H1 (cell line): ENCODE data around the gene MAVS. TPM values are rescaled to one million over a fixed set of nuclear protein-coding genes. Genes with fewer than 3 reads are reported as not detected.

Experiments used
- CTCF ChIA-PET: fragments of 300-600 bp; sonication (Branson Sonifier 250); formaldehyde crosslinking; loops from one replicate; lab custom pipeline; 2021; ENCODE audit not compliant: partially characterized antibody; lab: Charles Lee
- POLR2A ChIA-PET: fragments of 300-600 bp; sonication (Branson Sonifier 250); formaldehyde crosslinking; loops from one replicate; lab custom pipeline; 2021; ENCODE audit warnings: inconsistent platforms; ENCODE audit not compliant: partially characterized antibody; lab: Charles Lee
- DNase-seq, 2 experiments: peaks; one replicate each; pipeline versions ENCODE4 v3.0.0 to v3.0.0-alpha.2; 2010 to 2022; ENCODE audit warnings: low spot score in 2 of 2, low read depth in 1 of 2, mixed read lengths in 1 of 2
- FAIRE-seq: peaks from 2 replicates; lab custom pipeline; 2011; peaks lifted over from hg19 to GRCh38; lab: Jason Lieb, UNC
- H2AFZ ChIP-seq: 2 replicates; pipeline ENCODE4 v1.8.1; 2012; ENCODE audit warnings: low read length, inconsistent platforms
- H2AK5ac ChIP-seq: 2 replicates; pipeline ENCODE4 v1.6.1; 2013; ENCODE audit warnings: low read depth, low read length
- H2BK120ac ChIP-seq: replicated peaks from 2 replicates; pipeline ENCODE3; 2013; ENCODE audit warnings: low read depth, low read length, inconsistent platforms
- H2BK12ac ChIP-seq: 2 replicates; pipeline ENCODE4 v1.6.1; 2013; ENCODE audit warnings: low read depth, low read length
- H2BK15ac ChIP-seq: 2 replicates; pipeline ENCODE4 v1.6.1; 2013; ENCODE audit warnings: low read length
- H2BK20ac ChIP-seq: 2 replicates; pipeline ENCODE4 v1.6.1; 2013; ENCODE audit warnings: low read length
- H2BK5ac ChIP-seq: 2 replicates; pipeline ENCODE4 v1.6.1; 2013; ENCODE audit warnings: low read depth, low read length
- H3K14ac ChIP-seq: 2 replicates; pipeline ENCODE4 v1.6.1; 2013; ENCODE audit warnings: inconsistent platforms; ENCODE audit not compliant: insufficient read length
- H3K18ac ChIP-seq: 2 replicates; pipeline ENCODE4 v1.6.1; 2013; ENCODE audit warnings: low read length; ENCODE audit errors: extremely low read depth
- H3K23ac ChIP-seq: 2 replicates; pipeline ENCODE4 v1.6.1; 2013; ENCODE audit warnings: inconsistent platforms; ENCODE audit not compliant: insufficient read length
- H3K23me2 ChIP-seq: 2 replicates; pipeline ENCODE4 v1.6.1; 2013; ENCODE audit warnings: low read depth, low read length
- H3K27ac ChIP-seq: 2 replicates; pipeline ENCODE4 v1.6.1; 2011; ENCODE audit warnings: low read depth, low read length, inconsistent platforms
- H3K27me3 ChIP-seq, 4 experiments: replicated peaks in 1 of 4; 1 replicate in 1 of 4; 2 replicates in 3 of 4; pipeline versions ENCODE4 v1.6.1 to v1.8.1; 2011 to 2013; ENCODE audit warnings: low read length in 3 of 4, mild to moderate bottlenecking in 3 of 4, inconsistent platforms in 2 of 4, mixed read lengths in 2 of 4, moderate library complexity in 1 of 4; ENCODE audit not compliant: control insufficient read depth in 3 of 4, insufficient read depth in 3 of 4; ENCODE audit errors: extremely low read depth in 1 of 4
- H3K36me3 ChIP-seq, 4 experiments: 2 replicates each; pipeline versions ENCODE4 v1.6.1 to v1.8.1; 2011 to 2013; ENCODE audit warnings: mild to moderate bottlenecking in 4 of 4, low read length in 3 of 4, moderate library complexity in 2 of 4, control low read depth in 1 of 4, inconsistent platforms in 1 of 4; ENCODE audit not compliant: insufficient read depth in 4 of 4, control insufficient read depth in 2 of 4
- H3K4ac ChIP-seq: replicated peaks from 2 replicates; pipeline ENCODE3; 2013; ENCODE audit warnings: low read length, low read depth, mixed read lengths, inconsistent platforms; ENCODE audit not compliant: insufficient read length
- H3K4me1 ChIP-seq, 4 experiments: replicated peaks in 1 of 4; 1 replicate in 1 of 4; 2 replicates in 3 of 4; pipeline versions ENCODE4 v1.6.1 to v1.8.1; 2011 to 2013; ENCODE audit warnings: low read length in 3 of 4, inconsistent platforms in 2 of 4, mixed read lengths in 1 of 4; ENCODE audit not compliant: insufficient read depth in 4 of 4, control insufficient read depth in 3 of 4
- H3K4me2 ChIP-seq, 2 experiments: 2 replicates each; pipeline versions ENCODE4 v1.6.1 to v1.8.1; 2011 to 2013; ENCODE audit warnings: low read depth in 2 of 2, low read length in 2 of 2, control low read depth in 1 of 2, inconsistent platforms in 1 of 2, mild to moderate bottlenecking in 1 of 2; ENCODE audit not compliant: insufficient read depth in 1 of 2
- H3K4me3 ChIP-seq, 4 experiments: fragments of 200-600, 300-600 bp in 1 of 4; sonication (generic), shearing (Covaris generic), sonication (Bioruptor Twin) in 1 of 4; 2 replicates each; pipeline versions ENCODE4 v1.5.1 to v1.8.1; 2011 to 2016; ENCODE audit warnings: low read length in 4 of 4, low read depth in 3 of 4, control low read depth in 2 of 4, inconsistent platforms in 2 of 4, mild to moderate bottlenecking in 2 of 4, mixed read lengths in 1 of 4, moderate library complexity in 1 of 4; ENCODE audit not compliant: insufficient read depth in 2 of 4; ENCODE audit errors: extremely low read depth in 1 of 4
- H3K56ac ChIP-seq: replicated peaks from 2 replicates; pipeline ENCODE3; 2013; ENCODE audit warnings: low read depth, mild to moderate bottlenecking, mixed read lengths, low read length, inconsistent platforms; ENCODE audit not compliant: insufficient read length
- H3K79me1 ChIP-seq: 2 replicates; pipeline ENCODE4 v1.6.1; 2013; ENCODE audit warnings: low read depth, low read length, control low read depth
- H3K79me2 ChIP-seq, 2 experiments: 2 replicates each; pipeline versions ENCODE4 v1.6.1 to v1.8.1; 2012 to 2013; ENCODE audit warnings: low read length in 2 of 2, mild to moderate bottlenecking in 2 of 2, inconsistent platforms in 1 of 2; ENCODE audit not compliant: insufficient read depth in 2 of 2, control insufficient read depth in 1 of 2
- H3K9ac ChIP-seq, 4 experiments: replicated peaks in 1 of 4; 1 replicate in 1 of 4; 2 replicates in 3 of 4; pipeline versions ENCODE4 v1.6.1 to v1.8.1; 2011 to 2013; ENCODE audit warnings: low read depth in 3 of 4, low read length in 3 of 4, control low read depth in 2 of 4, mild to moderate bottlenecking in 2 of 4, moderate library complexity in 2 of 4, inconsistent platforms in 1 of 4; ENCODE audit errors: extremely low read depth in 1 of 4
- H3K9me3 ChIP-seq, 2 experiments: 2 replicates each; pipeline versions ENCODE4 v1.6.1 to v1.8.1; 2012 to 2013; ENCODE audit warnings: mild to moderate bottlenecking in 2 of 2, moderate library complexity in 2 of 2, control low read depth in 1 of 2, inconsistent platforms in 1 of 2, low read depth in 1 of 2, low read length in 1 of 2, mixed read lengths in 1 of 2; ENCODE audit not compliant: insufficient read depth in 2 of 2
- H4K20me1 ChIP-seq, 2 experiments: replicated peaks in 1 of 2; 2 replicates each; pipeline versions ENCODE3 to v1.8.1; 2011 to 2013; ENCODE audit warnings: inconsistent platforms in 2 of 2, low read length in 2 of 2, mild to moderate bottlenecking in 1 of 2; ENCODE audit not compliant: insufficient read depth in 2 of 2, control insufficient read depth in 1 of 2
- H4K5ac ChIP-seq: 2 replicates; pipeline ENCODE4 v1.6.1; 2013; ENCODE audit warnings: low read length, low read depth, mixed read lengths, inconsistent platforms; ENCODE audit not compliant: insufficient read length
- H4K8ac ChIP-seq: 2 replicates; pipeline ENCODE4 v1.8.0; 2013; ENCODE audit warnings: mild to moderate bottlenecking, moderate library complexity, low read length, inconsistent platforms; ENCODE audit not compliant: insufficient read depth; ENCODE audit errors: extremely low read depth
- H4K91ac ChIP-seq: replicated peaks from 2 replicates; pipeline ENCODE3; 2013; ENCODE audit warnings: low read length, mixed read lengths, inconsistent platforms; ENCODE audit not compliant: insufficient read length
- EP300 ChIP-seq, 2 experiments: IDR thresholded peaks; 1 replicate in 1 of 2; 2 replicates in 1 of 2; pipeline ENCODE4 v1.6.1; 2011 to 2012; ENCODE audit warnings: low read depth in 2 of 2, low read length in 2 of 2, mild to moderate bottlenecking in 2 of 2, borderline replicate concordance in 1 of 2, inconsistent platforms in 1 of 2, moderate library complexity in 1 of 2
- WGBS, 2 experiments: shearing (Covaris generic) in 1 of 2; methylation state at CpG; one replicate each; pipeline versions ENCODE4 v1.1.6 to v1.1.7; 2013 to 2015; ENCODE audit warnings: low lambda C conversion rate in 2 of 2, mixed read lengths in 2 of 2, inconsistent platforms in 1 of 2, low coverage in 1 of 2, missing lambda C conversion rate in 1 of 2; ENCODE audit not compliant: insufficient replicate concordance in 2 of 2, insufficient coverage in 1 of 2, insufficient read length in 1 of 2; ENCODE audit errors: extremely low coverage in 1 of 2, missing lambda C conversion rate in 1 of 2; 5-methylcytosine and 5-hydroxymethylcytosine counted together
- polyA plus RNA-seq, 7 experiments: library from polyadenylated mRNA; depleted of rRNA in 3 of 7; stranded (reverse) in 5 of 7; unstranded in 2 of 7; fragments of >200 nt in 5 of 7; fragments of 200-250 nt in 2 of 7; gene quantifications; 1 replicate in 5 of 7; 2 replicates in 1 of 7; 4 replicates in 1 of 7; pipeline versions ENCODE4 v1.2.1 to v1.2.3, GENCODE V29; 2011 to 2013; ENCODE audit warnings: missing spikeins in 2 of 7, mixed read lengths in 2 of 7
- total RNA-seq: library from RNA; stranded (reverse); fragmentation: NEBNext Ultra II Directional; extraction: Animal tissue kit (Norgen Biotek cat#: 25700); gene quantifications from 2 replicates; pipeline ENCODE4 v1.2.1, GENCODE V29; 2021

Gene MAVS
- total and polyA plus RNA-seq, 2 of the 8 experiments (the other 6 are each of a cell fraction or from before 2014, with no cell fraction given): 9.9 to 24.3 TPM

DNA sequence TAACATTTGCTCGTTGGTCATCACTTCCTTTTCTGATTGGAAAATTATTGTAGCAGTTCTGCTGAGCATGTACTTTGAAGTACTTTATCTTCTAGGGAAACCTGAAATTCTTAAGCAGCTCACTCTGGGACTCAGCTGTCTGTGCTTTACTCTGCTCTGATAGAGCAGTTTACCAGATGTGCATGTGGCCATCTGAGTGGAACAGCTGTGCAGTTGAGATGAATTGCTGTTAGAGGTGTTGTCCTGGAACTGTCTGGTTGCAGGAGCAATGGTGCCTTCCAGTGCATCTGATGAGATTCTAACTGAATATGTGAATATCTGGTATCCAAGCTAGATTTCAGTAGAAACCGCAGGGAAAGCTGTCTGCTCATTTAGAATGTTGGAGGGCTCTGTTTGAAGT lies 69.7 kb downstream of the MAVS start:
- Histone ChIP-seq H4K91ac (no peak overlapping the region), H2AK5ac (no peak overlapping the region), H3K27me3 (no peaks in the 10 kb centered on the region), H3K4ac (no peak overlapping the region), H3K18ac (no peak overlapping the region), H2BK5ac (no peak overlapping the region), H3K79me1 (peaks cover 3% of the 10 kb centered on the region; the same call in 1 of the 2 replicates), H3K23me2 (no peaks in the 10 kb centered on the region; the same call in 1 of the 2 replicates), H3K79me2 (peaks cover 5 to 86% of the 10 kb centered on the region in 2 experiments), H4K8ac (no peak overlapping the region), H3K4me3 (no peak overlapping the region), H2BK12ac (no peak overlapping the region), H3K9me3 (no peaks in the 10 kb centered on the region), H3K4me1 (no peaks in the 10 kb centered on the region), H3K14ac (no peak overlapping the region), H4K5ac (no peak overlapping the region), H2BK15ac (no peak overlapping the region), H3K23ac (no peak overlapping the region), H3K4me2 (no peak overlapping the region), H2BK20ac (no peak overlapping the region), H4K20me1 (peaks cover 23 to 29% of the 10 kb centered on the region in 2 experiments), H2AFZ (no peak overlapping the region), H3K56ac (no peak overlapping the region), H3K36me3 (peaks cover 27 to 74% (median 54%) of the 10 kb centered on the region in 4 experiments), H2BK120ac (no peak overlapping the region), H3K9ac (no peak overlapping the region), H3K27ac (no peak overlapping the region)
- FAIRE-seq: no peak
- no peak for DNase-seq
- CTCF ChIA-PET: interaction anchor here (0.9 to 3.0 kb wide), 2 partner anchors 131 to 156 kb away, joined by 3 to 10 read pairs; no protein-coding TSS in a partner anchor
- POLR2A ChIA-PET: interaction anchor here (0.7 to 1.9 kb wide), 3 partner anchors 10 to 12 kb away, joined by 3 to 16 read pairs (median 3); no protein-coding TSS in a partner anchor
- WGBS, 2 experiments: 86% methylated on average over 2 of the region's 2 CpGs; no CpG with 5 or more reads in 1 of the 2 experiments
- no peak for TF ChIP-seq EP300 (IDR thresholded peaks at IDR 0.05; ENCODE audit: borderline replicate concordance in 1 of 2, low read depth in 2 of 2, low read length in 2 of 2)
